ENCODE results near the gene FBXL13. TPM values are rescaled to one million over a fixed set of nuclear protein-coding genes. Genes with fewer than 3 reads are reported as not detected.
A peak's percentile ranks its signal among the peaks of the same experiment; 100 is the strongest.

The FBXL13 gene
- total RNA-seq (1 to 10 TPM; 2.2 to 2.8 TPM), polyA plus RNA-seq (ENCODE audit: insufficient read length in 6 of 6) (1 to 10 TPM; 4.5 to 5.7 (median 4.8) TPM)
- long read RNA-seq, donor 1, partial matches to known transcripts: 150 of 224 reads
- long read RNA-seq, donor 1, other reads (novel, unspliced or antisense): 74 of 224 reads
- long read RNA-seq, donor 2: 0 reads
- long read RNA-seq, donor 3, partial matches to known transcripts: 5 of 28 reads
- long read RNA-seq, donor 3, other reads (novel, unspliced or antisense): 23 of 28 reads
- long read RNA-seq, donor 4, partial matches to known transcripts: 0 of 1 reads
- long read RNA-seq, donor 4, other reads (novel, unspliced or antisense): 1 of 1 reads
- long read RNA-seq, donor 5: 0 reads
- long read RNA-seq, donor 6, partial matches to known transcripts: 0 of 27 reads
- long read RNA-seq, donor 6, other reads (novel, unspliced or antisense): 26 of 27 reads
- long read RNA-seq, donor 7, partial matches to known transcripts: 114 of 232 reads
- long read RNA-seq, donor 7, other reads (novel, unspliced or antisense): 118 of 232 reads
- long read RNA-seq, donor 8, partial matches to known transcripts: 167 of 258 reads
- long read RNA-seq, donor 8, other reads (novel, unspliced or antisense): 91 of 258 reads
- long read RNA-seq, donor 9: 0 reads
- long read RNA-seq, donor 10: 0 reads
- long read RNA-seq, donor 11: 0 reads
- long read RNA-seq, donor 12: 0 reads

DNA sequence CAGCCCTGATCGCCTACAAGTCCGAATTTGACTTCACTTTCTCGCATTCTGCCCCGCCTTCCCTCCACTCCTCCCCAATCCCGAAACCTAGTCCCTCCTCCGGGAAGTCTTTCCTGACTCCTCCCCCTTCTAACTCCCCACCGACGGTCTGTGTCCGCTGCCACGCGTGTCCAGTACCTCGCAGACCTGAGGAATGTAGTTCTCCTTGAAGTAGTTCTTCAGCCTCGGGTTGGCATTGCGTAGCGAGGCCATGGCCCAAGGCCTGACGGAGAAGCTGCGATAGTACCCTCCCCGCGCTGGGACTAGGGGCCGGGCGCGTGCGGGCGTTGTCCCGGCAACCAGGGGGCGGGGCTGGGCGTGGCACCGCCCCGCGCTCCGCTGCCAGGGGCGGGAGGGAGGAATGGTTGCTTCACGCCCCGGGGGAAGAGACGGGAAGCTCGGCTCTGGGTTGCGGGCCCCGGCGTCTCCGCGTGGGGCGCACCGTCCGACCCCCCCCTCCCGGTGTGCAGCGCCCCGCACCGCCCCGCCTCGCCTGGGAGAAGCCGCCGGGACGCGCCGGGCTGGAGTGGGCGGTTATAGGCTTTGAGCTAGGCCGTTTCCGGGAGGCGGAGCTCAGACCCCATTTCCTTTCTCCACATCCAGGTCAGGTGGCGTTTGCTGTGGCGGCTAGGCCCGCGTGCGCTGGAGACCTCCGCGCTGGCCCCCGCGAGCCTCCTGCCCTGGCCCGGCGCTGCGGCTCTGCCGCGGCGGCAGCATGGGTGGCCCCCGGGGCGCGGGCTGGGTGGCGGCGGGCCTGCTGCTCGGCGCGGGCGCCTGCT is at the start of gene FBXL13, which contains the start of gene ARMC10:
FBXL13 (minus strand) TSS at position 278 of the 818 bp plus-strand sequence.
ARMC10 (plus strand) TSS at position 622 of the 818 bp plus-strand sequence; CDS start at position 755, 133 bp downstream.
- Histone ChIP-seq H3K4me3 (peak within 1 kb of the TSS; percentile 70 to 77), H3K27me3 (no peaks in the 10 kb centered on the region), H3K36me3 (no peaks in the 10 kb centered on the region), H3K27ac (peak within 1 kb of the TSS; percentile 92 to 95), H3K4me1 (peaks cover 15 to 45% of the 10 kb centered on the region in 2 donors), H3K9me3 (no peaks in the 10 kb centered on the region)
- peak; percentile 97 for ATAC-seq
- TF ChIP-seq CTCF (IDR thresholded peaks at IDR 0.05): peak in 1 of 2 donors; percentile 47
- peak; percentile 90 to 98 (median 94) for DNase-seq
- intact Hi-C loops (cut with DNase I): no loop called here

DNA sequence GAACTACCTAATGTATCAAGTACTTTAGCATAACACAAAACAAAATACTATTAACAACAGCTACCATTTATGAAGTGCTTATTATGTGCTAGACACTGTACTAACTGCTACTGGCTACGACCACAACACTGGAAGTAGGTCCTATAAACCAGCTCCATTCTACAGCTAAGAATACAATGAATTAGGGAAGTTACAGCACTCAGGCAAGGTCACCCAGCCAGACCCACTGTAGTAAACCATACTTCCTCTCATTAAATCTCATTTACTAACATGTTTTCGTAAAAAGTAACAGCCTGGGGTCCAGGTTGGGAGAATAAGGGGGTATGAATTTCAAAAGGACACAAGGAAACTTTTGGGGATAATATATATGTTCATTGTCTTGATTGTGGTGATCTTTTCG is 48.9 kb upstream of the FBXL13 start:
- Histone ChIP-seq H3K4me3 (no peak overlapping the region), H3K36me3 (peaks cover 0 to 54% of the 10 kb centered on the region in 2 donors), H3K27ac (no peak overlapping the region), H3K9me3 (no peaks in the 10 kb centered on the region), H3K27me3 (no peaks in the 10 kb centered on the region), H3K4me1 (no peaks in the 10 kb centered on the region)
- TF ChIP-seq CTCF (IDR thresholded peaks at IDR 0.05): no peak
- ATAC-seq: no peak
- intact Hi-C loops (cut with DNase I): no loop called here
- no peak for DNase-seq

DNA sequence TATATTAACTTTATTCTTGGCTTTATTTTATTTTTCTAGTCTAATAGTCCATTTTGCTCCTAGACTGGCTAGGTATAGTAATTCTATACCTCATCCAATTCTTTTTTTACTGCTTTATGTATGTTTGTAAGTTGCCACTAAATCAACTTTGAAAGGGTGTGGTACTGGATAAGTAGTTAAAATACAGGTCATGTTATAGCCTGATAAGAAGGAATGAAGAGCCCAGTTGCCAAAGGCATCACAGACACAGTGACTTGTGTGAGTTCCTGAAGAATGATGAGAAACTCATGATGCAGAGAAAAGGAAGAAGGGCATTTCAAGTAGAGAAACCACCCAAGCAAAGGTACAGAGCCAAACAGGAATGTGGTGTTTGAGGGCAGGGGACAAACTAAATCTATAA is 47.0 kb upstream of the FBXL13 start:
- no peaks in the 10 kb centered on the region for H3K27me3 ChIP-seq
- no peak for DNase-seq
- H3K9me3 ChIP-seq: no peaks in the 10 kb centered on the region
- no peak overlapping the region for H3K27ac ChIP-seq
- TF ChIP-seq CTCF (IDR thresholded peaks at IDR 0.05): no peak
- H3K4me3 ChIP-seq: no peak overlapping the region
- peaks cover 0 to 39% of the 10 kb centered on the region in 2 donors for H3K36me3 ChIP-seq
- intact Hi-C loops (cut with DNase I): no loop called here
- ATAC-seq: no peak
- no peaks in the 10 kb centered on the region for H3K4me1 ChIP-seq

- TF ChIP-seq CTCF (IDR thresholded peaks at IDR 0.05): no peak
- H3K4me1 ChIP-seq: no peaks in the 10 kb centered on the region
- no peaks in the 10 kb centered on the region for H3K27me3 ChIP-seq
- no peak for DNase-seq
- no peaks in the 10 kb centered on the region for H3K9me3 ChIP-seq
- no peak for ATAC-seq
- intact Hi-C loops (cut with DNase I): no loop called here
- H3K36me3 ChIP-seq: peaks cover 0 to 29% of the 10 kb centered on the region in 2 donors
- H3K4me3 ChIP-seq: no peak overlapping the region
- no peak overlapping the region for H3K27ac ChIP-seq
Measured at GRCh38 chr7:103120362-103120761, 45.8 kb upstream of the FBXL13 start.
